ENCODE measurements around the gene PPP1R15A.

The PPP1R15A gene

DNA sequence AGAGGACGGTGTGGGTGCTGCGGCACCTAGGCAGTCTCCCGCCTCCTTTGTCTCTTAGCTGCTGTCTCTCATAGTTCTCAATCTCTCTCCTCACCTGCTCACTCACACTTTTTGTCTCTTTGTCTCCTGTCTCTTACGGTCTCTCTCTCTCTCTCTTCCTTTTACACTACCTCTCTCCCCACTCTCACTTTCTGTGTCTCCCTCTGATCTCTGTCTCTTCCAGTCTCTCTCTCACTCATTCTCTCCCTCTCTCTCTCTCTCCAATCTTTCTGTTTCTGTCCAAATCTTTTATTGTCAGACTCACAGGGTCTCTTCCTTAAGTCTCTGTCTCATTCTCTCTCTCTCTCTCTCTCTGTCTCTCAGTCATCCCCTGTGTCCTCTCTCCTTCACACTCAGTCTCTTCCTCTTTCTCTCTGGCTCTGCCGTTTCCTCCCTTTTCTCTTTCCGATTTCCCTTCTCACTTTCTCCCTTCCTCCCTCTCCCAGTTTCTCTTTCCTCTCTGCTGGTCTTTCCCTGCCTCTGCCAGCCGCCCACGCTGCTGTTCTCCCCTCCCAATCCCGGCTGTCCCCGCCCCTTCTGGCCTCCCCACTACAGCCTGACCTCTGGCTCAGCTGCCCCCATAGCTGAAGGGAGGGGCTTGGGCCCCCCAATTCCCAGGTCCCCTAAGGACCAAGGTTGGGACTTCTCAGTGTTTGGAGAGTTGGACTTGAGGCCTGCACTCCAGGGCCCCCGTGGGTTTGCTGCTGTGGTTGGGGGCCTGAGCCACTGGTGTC, 3.9 kb upstream of the PPP1R15A start, which contains the start of gene PLEKHA4 (continued):
- TF ChIP-seq, protein P1, sequence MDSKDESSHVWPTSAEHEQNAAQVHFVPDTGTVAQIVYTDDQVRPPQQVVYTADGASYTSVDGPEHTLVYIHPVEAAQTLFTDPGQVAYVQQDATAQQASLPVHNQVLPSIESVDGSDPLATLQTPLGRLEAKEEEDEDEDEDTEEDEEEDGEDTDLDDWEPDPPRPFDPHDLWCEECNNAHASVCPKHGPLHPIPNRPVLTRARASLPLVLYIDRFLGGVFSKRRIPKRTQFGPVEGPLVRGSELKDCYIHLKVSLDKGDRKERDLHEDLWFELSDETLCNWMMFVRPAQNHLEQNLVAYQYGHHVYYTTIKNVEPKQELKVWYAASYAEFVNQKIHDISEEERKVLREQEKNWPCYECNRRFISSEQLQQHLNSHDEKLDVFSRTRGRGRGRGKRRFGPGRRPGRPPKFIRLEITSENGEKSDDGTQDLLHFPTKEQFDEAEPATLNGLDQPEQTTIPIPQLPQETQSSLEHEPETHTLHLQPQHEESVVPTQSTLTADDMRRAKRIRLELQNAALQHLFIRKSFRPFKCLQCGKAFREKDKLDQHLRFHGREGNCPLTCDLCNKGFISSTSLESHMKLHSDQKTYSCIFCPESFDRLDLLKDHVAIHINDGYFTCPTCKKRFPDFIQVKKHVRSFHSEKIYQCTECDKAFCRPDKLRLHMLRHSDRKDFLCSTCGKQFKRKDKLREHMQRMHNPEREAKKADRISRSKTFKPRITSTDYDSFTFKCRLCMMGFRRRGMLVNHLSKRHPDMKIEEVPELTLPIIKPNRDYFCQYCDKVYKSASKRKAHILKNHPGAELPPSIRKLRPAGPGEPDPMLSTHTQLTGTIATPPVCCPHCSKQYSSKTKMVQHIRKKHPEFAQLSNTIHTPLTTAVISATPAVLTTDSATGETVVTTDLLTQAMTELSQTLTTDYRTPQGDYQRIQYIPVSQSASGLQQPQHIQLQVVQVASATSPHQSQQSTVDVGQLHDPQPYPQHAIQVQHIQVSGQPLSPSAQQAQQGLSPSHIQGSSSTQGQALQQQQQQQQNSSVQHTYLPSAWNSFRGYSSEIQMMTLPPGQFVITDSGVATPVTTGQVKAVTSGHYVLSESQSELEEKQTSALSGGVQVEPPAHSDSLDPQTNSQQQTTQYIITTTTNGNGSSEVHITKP (tag by site-specific recombination; IDR thresholded peaks at IDR 0.05), result no peak
- TF ChIP-seq OVOL3 (tag by site-specific recombination; IDR thresholded peaks at IDR 0.05) (no peak), ZNF623 (tag by site-specific recombination; IDR thresholded peaks at IDR 0.05) (no peak), KLF1 (tag by site-specific recombination; IDR thresholded peaks at IDR 0.05) (no peak), SALL2 (tag by site-specific recombination; IDR thresholded peaks at IDR 0.05; ENCODE audit: borderline replicate concordance) (no peak), ZNF501 (tag by site-specific recombination; IDR thresholded peaks at IDR 0.05) (0 out of 2 replicates have a peak, but pooled peaks have one; percentile 23), ZNF350 (tag by site-specific recombination; IDR thresholded peaks at IDR 0.05) (no peak), ZNF791 (tag by site-specific recombination; IDR thresholded peaks at IDR 0.05) (peak; percentile 58), ZNF335 (tag by site-specific recombination; conservative IDR thresholded peaks at IDR 0.05) (peak; percentile 75), ZNF658 (tag by site-specific recombination; IDR thresholded peaks at IDR 0.05) (no peak), GLIS1 (tag by site-specific recombination; IDR thresholded peaks at IDR 0.05) (peak; percentile 26; the same call in 1 of the 2 replicates), ZNF112 (tag by site-specific recombination; IDR thresholded peaks at IDR 0.05) (no peak), RBAK (tag by site-specific recombination; IDR thresholded peaks at IDR 0.05) (peak; percentile 69; the same call in 1 of the 2 replicates), ZNF677 (tag by site-specific recombination; IDR thresholded peaks at IDR 0.05) (no peak), ZNF621 (tag by site-specific recombination; IDR thresholded peaks at IDR 0.05) (no peak), ZNF341 (tag by site-specific recombination; IDR thresholded peaks at IDR 0.05; ENCODE audit: low read depth) (peak; percentile 55), ZNF174 (tag by site-specific recombination; IDR thresholded peaks at IDR 0.05) (no peak), ZFHX2 (tag by site-specific recombination; conservative IDR thresholded peaks at IDR 0.05) (peak; percentile 92), ZNF529 (tag by site-specific recombination; IDR thresholded peaks at IDR 0.05; ENCODE audit: insufficient replicate concordance) (no peak), EGR2 (tag by site-specific recombination; IDR thresholded peaks at IDR 0.05; ENCODE audit: low read depth) (peak; percentile 80), GLIS2 (tag by site-specific recombination; IDR thresholded peaks at IDR 0.05) (peak; percentile 83), ZNF629 (tag by site-specific recombination; IDR thresholded peaks at IDR 0.05) (no peak), ZNF157 (tag by site-specific recombination; IDR thresholded peaks at IDR 0.05) (peak; percentile 38; the same call in 1 of the 2 replicates), ZNF155 (tag by site-specific recombination; IDR thresholded peaks at IDR 0.05) (0 out of 2 replicates have a peak, but pooled peaks have one; percentile 13)
- TF ChIP-seq, protein P2, sequence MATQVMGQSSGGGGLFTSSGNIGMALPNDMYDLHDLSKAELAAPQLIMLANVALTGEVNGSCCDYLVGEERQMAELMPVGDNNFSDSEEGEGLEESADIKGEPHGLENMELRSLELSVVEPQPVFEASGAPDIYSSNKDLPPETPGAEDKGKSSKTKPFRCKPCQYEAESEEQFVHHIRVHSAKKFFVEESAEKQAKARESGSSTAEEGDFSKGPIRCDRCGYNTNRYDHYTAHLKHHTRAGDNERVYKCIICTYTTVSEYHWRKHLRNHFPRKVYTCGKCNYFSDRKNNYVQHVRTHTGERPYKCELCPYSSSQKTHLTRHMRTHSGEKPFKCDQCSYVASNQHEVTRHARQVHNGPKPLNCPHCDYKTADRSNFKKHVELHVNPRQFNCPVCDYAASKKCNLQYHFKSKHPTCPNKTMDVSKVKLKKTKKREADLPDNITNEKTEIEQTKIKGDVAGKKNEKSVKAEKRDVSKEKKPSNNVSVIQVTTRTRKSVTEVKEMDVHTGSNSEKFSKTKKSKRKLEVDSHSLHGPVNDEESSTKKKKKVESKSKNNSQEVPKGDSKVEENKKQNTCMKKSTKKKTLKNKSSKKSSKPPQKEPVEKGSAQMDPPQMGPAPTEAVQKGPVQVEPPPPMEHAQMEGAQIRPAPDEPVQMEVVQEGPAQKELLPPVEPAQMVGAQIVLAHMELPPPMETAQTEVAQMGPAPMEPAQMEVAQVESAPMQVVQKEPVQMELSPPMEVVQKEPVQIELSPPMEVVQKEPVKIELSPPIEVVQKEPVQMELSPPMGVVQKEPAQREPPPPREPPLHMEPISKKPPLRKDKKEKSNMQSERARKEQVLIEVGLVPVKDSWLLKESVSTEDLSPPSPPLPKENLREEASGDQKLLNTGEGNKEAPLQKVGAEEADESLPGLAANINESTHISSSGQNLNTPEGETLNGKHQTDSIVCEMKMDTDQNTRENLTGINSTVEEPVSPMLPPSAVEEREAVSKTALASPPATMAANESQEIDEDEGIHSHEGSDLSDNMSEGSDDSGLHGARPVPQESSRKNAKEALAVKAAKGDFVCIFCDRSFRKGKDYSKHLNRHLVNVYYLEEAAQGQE (tag by site-specific recombination; IDR thresholded peaks at IDR 0.05), result 0 out of 2 replicates have a peak, but pooled peaks have one; percentile 51
- TF ChIP-seq, protein P3, sequence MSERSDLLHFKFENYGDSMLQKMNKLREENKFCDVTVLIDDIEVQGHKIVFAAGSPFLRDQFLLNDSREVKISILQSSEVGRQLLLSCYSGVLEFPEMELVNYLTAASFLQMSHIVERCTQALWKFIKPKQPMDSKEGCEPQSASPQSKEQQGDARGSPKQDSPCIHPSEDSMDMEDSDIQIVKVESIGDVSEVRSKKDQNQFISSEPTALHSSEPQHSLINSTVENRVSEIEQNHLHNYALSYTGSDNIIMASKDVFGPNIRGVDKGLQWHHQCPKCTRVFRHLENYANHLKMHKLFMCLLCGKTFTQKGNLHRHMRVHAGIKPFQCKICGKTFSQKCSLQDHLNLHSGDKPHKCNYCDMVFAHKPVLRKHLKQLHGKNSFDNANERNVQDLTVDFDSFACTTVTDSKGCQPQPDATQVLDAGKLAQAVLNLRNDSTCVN (tag by site-specific recombination; optimal IDR thresholded peaks at IDR 0.05), result no peak
- TF ChIP-seq, protein P4, sequence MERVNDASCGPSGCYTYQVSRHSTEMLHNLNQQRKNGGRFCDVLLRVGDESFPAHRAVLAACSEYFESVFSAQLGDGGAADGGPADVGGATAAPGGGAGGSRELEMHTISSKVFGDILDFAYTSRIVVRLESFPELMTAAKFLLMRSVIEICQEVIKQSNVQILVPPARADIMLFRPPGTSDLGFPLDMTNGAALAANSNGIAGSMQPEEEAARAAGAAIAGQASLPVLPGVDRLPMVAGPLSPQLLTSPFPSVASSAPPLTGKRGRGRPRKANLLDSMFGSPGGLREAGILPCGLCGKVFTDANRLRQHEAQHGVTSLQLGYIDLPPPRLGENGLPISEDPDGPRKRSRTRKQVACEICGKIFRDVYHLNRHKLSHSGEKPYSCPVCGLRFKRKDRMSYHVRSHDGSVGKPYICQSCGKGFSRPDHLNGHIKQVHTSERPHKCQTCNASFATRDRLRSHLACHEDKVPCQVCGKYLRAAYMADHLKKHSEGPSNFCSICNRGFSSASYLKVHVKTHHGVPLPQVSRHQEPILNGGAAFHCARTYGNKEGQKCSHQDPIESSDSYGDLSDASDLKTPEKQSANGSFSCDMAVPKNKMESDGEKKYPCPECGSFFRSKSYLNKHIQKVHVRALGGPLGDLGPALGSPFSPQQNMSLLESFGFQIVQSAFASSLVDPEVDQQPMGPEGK (tag by site-specific recombination; IDR thresholded peaks at IDR 0.05), result peak; percentile 85

Measured in HEK293 (cell line).